RWPE2 (cell line): ENCODE results near the gene RHBDF2.

ENCODE experiments used
- ATAC-seq: fragments of 200-7000 bp; cut with Tn5 transposase; 3 replicates; pipeline ENCODE4 v1.9.1; 2021; ENCODE audit warnings: low read depth
- DNase-seq: peaks from one replicate; pipeline ENCODE4 v3.0.0-alpha.2; 2020; ENCODE audit warnings: low spot score
- H3K27ac ChIP-seq: fragments of 450-650 bp; 2 replicates; pipeline ENCODE4 v1.5.1; 2017; ENCODE audit warnings: mild to moderate bottlenecking; ENCODE audit not compliant: poor library complexity, severe bottlenecking
- H3K27me3 ChIP-seq: fragments of 250-450 bp; sonication (Bioruptor Pico); 2 replicates; pipeline ENCODE4 v1.5.1; 2021; ENCODE audit warnings: mild to moderate bottlenecking, moderate library complexity; ENCODE audit not compliant: insufficient read depth, poor library complexity, severe bottlenecking
- H3K36me3 ChIP-seq: fragments of 250-450 bp; sonication (Bioruptor Pico); 2 replicates; pipeline ENCODE4 v1.5.1; 2020; ENCODE audit warnings: low read depth, mild to moderate bottlenecking, moderate library complexity
- H3K4me1 ChIP-seq: fragments of 250-450 bp; sonication (Bioruptor Pico); 2 replicates; pipeline ENCODE4 v1.5.1; 2021; ENCODE audit warnings: mild to moderate bottlenecking, moderate library complexity; ENCODE audit not compliant: insufficient read depth, poor library complexity, severe bottlenecking
- H3K4me3 ChIP-seq: fragments of 250-450 bp; sonication (Bioruptor Pico); 2 replicates; pipeline ENCODE4 v1.5.1; 2021; ENCODE audit warnings: mild to moderate bottlenecking, moderate library complexity; ENCODE audit not compliant: severe bottlenecking
- H3K9me3 ChIP-seq: fragments of 250-450 bp; sonication (Bioruptor Pico); 2 replicates; pipeline ENCODE4 v1.5.1; 2021; ENCODE audit warnings: mild to moderate bottlenecking, moderate library complexity; ENCODE audit not compliant: severe bottlenecking
- TF ChIP-seq, protein P1 (sequence below): fragments of 450-650 bp; IDR thresholded peaks from one replicate; pipeline ENCODE4 v1.5.1; 2017; ENCODE audit warnings: mild to moderate bottlenecking, moderate library complexity; ENCODE audit not compliant: poor library complexity, severe bottlenecking

The RHBDF2 gene

DNA sequence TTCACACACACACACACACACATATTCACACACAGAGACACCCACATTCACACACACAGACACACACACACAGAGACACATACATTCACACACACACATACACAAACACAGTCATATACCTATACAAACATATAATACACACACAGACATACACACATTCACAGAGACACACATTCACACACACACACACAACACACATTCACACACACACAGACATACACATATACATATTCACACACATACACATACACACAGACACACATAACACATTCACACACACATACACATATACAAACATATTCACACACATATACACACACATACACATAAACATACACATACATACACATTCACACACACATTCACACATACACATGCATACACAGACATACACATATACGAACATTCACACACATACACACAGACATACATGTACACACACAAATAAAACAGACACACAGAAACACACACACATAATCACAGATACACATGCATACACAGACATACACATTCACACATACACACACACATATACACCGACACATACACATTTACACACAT lies 46.5 kb upstream of the RHBDF2 start:
- TF ChIP-seq, protein P1, sequence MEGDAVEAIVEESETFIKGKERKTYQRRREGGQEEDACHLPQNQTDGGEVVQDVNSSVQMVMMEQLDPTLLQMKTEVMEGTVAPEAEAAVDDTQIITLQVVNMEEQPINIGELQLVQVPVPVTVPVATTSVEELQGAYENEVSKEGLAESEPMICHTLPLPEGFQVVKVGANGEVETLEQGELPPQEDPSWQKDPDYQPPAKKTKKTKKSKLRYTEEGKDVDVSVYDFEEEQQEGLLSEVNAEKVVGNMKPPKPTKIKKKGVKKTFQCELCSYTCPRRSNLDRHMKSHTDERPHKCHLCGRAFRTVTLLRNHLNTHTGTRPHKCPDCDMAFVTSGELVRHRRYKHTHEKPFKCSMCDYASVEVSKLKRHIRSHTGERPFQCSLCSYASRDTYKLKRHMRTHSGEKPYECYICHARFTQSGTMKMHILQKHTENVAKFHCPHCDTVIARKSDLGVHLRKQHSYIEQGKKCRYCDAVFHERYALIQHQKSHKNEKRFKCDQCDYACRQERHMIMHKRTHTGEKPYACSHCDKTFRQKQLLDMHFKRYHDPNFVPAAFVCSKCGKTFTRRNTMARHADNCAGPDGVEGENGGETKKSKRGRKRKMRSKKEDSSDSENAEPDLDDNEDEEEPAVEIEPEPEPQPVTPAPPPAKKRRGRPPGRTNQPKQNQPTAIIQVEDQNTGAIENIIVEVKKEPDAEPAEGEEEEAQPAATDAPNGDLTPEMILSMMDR = peak; percentile 52
- Histone ChIP-seq H3K27me3 (no peaks in the 10 kb centered on the region), H3K27ac (peak overlapping the region; percentile 88), H3K36me3 (no peaks in the 10 kb centered on the region), H3K4me3 (no peak overlapping the region), H3K9me3 (no peaks in the 10 kb centered on the region), H3K4me1 (peaks cover 47% of the 10 kb centered on the region)
- DNase-seq (no peak), ATAC-seq (no peak)

GRCh38 chr17:76547183-76547641 lies 46.0 kb upstream of the RHBDF2 start:
- Histone ChIP-seq H3K4me3 (no peak overlapping the region), H3K27ac (peak overlapping the region; percentile 88), H3K9me3 (no peaks in the 10 kb centered on the region), H3K27me3 (no peaks in the 10 kb centered on the region), H3K36me3 (no peaks in the 10 kb centered on the region), H3K4me1 (peaks cover 47% of the 10 kb centered on the region)
- TF ChIP-seq, protein P1 = peak; percentile 79
- peak; percentile 49 for ATAC-seq
- DNase-seq = peak; percentile 73

DNA sequence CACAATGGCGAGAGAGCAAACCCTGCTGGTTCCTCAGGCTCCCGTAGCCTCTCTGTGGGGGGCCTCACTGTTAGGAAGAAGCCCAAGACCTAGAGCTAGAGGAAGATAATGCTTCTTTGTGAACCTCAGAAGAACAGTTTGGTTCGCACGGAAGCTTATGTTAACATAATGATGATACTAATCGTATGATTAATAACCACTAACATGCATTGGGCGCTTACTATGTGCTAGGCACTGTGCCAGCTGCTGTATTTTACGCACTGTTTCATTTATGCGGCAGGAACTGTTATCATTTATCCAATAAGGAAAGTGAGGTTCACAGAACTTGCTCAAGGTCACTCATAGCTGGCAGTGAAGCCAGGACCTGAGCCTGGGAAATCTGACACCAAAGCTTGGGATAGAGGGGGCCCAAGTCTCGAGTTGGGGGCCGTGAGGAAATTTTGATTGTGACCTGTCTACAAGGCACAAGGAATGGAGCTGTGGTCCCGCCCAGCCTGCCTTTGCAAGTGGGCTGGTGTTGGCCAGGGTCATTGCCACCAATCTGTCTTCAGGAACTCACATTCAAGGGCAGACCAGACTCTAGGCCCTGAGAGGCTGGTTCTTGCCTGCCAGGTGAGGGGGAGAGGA lies 45.4 kb upstream of the RHBDF2 start:
- DNase-seq (peak; percentile 70), ATAC-seq (peak; percentile 67)
- Histone ChIP-seq H3K9me3 (no peaks in the 10 kb centered on the region), H3K4me3 (no peak overlapping the region), H3K4me1 (peaks cover 44% of the 10 kb centered on the region), H3K27me3 (no peaks in the 10 kb centered on the region), H3K36me3 (no peaks in the 10 kb centered on the region), H3K27ac (peak overlapping the region; percentile 88)
- TF ChIP-seq, protein P1 = no peak

DNA sequence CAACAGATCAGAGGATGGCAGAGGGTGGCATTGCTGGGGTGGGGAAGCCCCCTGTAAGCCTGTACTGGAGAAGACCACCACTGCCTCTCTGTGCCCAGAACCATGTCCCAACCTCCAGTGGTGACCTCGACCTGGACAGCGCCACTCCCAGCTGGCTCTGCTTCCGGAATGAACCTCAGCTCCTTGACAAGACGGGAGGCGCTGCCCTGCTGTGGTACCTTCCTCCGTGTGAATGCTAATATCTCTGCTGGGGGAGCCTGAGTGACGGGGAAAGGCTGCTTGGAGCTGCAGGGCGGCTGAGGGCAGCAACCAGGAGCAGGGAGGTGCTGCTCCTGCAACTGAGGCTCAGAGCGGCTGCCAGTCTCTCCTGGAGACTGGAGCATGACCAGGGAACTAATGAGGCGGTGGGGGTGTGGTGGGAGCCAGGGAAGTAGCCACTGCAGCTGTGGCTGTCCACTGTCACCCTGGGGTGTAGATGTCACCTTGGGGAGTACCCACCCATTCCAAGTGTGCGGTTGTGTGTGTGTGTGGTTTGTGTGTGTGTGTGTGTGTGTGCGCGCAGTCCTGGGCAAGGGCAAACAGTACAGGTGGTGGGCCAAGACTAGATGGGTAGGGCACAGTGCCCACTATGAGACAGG lies 44.8 kb upstream of the RHBDF2 start:
- TF ChIP-seq, protein P1 = no peak
- ATAC-seq (no peak), DNase-seq (no peak)
- Histone ChIP-seq H3K4me3 (no peak overlapping the region), H3K27me3 (no peaks in the 10 kb centered on the region), H3K27ac (peak overlapping the region; percentile 88), H3K36me3 (no peaks in the 10 kb centered on the region), H3K4me1 (peaks cover 41% of the 10 kb centered on the region), H3K9me3 (no peaks in the 10 kb centered on the region)
